ENCODE data around the gene MRFAP1L1.

The MRFAP1L1 gene

GRCh38 chr4:6715704-6716017 lies 6.0 kb upstream of the MRFAP1L1 start:
- no peak for DNase-seq

- DNase-seq: no peak
Observed at GRCh38 chr4:6714954-6715353, 5.3 kb upstream of the MRFAP1L1 start.

- no peak for DNase-seq
Observed at GRCh38 chr4:6710996-6711395, 1.3 kb upstream of the MRFAP1L1 start.

GRCh38 chr4:6710282-6710681 lies 617 bp upstream of the MRFAP1L1 start:
- no peak for DNase-seq

- no peak for DNase-seq
Observed at GRCh38 chr4:6706173-6706572, 3.5 kb downstream of the MRFAP1L1 start.

GRCh38 chr4:6705646-6706045 lies 4.0 kb downstream of the MRFAP1L1 start:
- no peak for DNase-seq

- no peak for DNase-seq
Observed at GRCh38 chr4:6703786-6704185, 5.9 kb downstream of the MRFAP1L1 start.

- no peak for DNase-seq
Observed at GRCh38 chr4:6702761-6703160, 6.9 kb downstream of the MRFAP1L1 start.

GRCh38 chr4:6701371-6701770 lies 8.3 kb downstream of the MRFAP1L1 start:
- DNase-seq: no peak

GRCh38 chr4:6699903-6700302 lies 9.8 kb downstream of the MRFAP1L1 start:
- DNase-seq: no peak

GRCh38 chr4:6699388-6699787 lies 10.3 kb downstream of the MRFAP1L1 start:
- no peak for DNase-seq

GRCh38 chr4:6697131-6697530 lies 12.5 kb downstream of the MRFAP1L1 start:
- no peak for DNase-seq

GRCh38 chr4:6696611-6697010 lies 13.1 kb downstream of the MRFAP1L1 start:
- DNase-seq: no peak

GRCh38 chr4:6695660-6696610 lies 13.7 kb downstream of the MRFAP1L1 start:
- no peak for DNase-seq

GRCh38 chr4:6694177-6694901 lies 15.3 kb downstream of the MRFAP1L1 start:
- DNase-seq: no peak

- no peak for DNase-seq
Observed at GRCh38 chr4:6693231-6694176, 16.2 kb downstream of the MRFAP1L1 start, which contains the start of gene S100P. TSS of gene S100P (plus strand) at chr4:6693878. CDS start at chr4:6693933, 55 bp downstream.

- DNase-seq: no peak
Observed at GRCh38 chr4:6692806-6693205, 16.9 kb downstream of the MRFAP1L1 start.

- DNase-seq: no peak
Observed at GRCh38 chr4:6692379-6692778, 17.3 kb downstream of the MRFAP1L1 start.

GRCh38 chr4:6689506-6689960 lies 20.1 kb downstream of the MRFAP1L1 start:
- no peak for DNase-seq

- DNase-seq: peak; percentile 77
Observed at GRCh38 chr4:6688879-6689505, 20.7 kb downstream of the MRFAP1L1 start.

- no peak for DNase-seq
Observed at GRCh38 chr4:6687947-6688878, 21.5 kb downstream of the MRFAP1L1 start.

All from 8988T (cell line).